Sigmoid colon (tissue), 7 donors: ENCODE measurements around the gene PPP1R16B. TPM values are rescaled to one million over a fixed set of nuclear protein-coding genes. Genes with fewer than 3 reads are reported as not detected.

Experiments
- DNase-seq: peaks from one replicate; pipeline ENCODE4 v3.0.0-alpha.2; 2019
- H3K27ac ChIP-seq, 4 donors: fragments of 200-600 bp; sonication (generic); one replicate each; pipeline ENCODE4 v1.5.1; 2016 to 2019; ENCODE audit warnings: mild to moderate bottlenecking in 1 of 4
- H3K27me3 ChIP-seq, 3 donors: fragments of 200-600 bp; sonication (generic); one replicate each; pipeline ENCODE4 v1.5.1; 2019; ENCODE audit warnings: mild to moderate bottlenecking in 1 of 3
- H3K36me3 ChIP-seq, 4 donors: fragments of 200-600 bp; sonication (generic); one replicate each; pipeline ENCODE4 v1.5.1; 2016 to 2019
- H3K4me1 ChIP-seq, 4 donors: fragments of 200-600 bp; sonication (generic); one replicate each; pipeline ENCODE4 v1.5.1; 2017 to 2019
- H3K4me3 ChIP-seq, 4 donors: fragments of 200-600 bp; sonication (generic); one replicate each; pipeline ENCODE4 v1.5.1; 2017 to 2019; ENCODE audit warnings: mild to moderate bottlenecking in 2 of 4, moderate library complexity in 1 of 4
- H3K9me3 ChIP-seq, 4 donors: fragments of 200-600 bp in 3 of 4; sonication (generic) in 3 of 4; one replicate each; pipeline versions ENCODE4 v1.5.1 to v1.6.1; 2013 to 2019
- EP300 ChIP-seq, 4 donors: sonication (generic); formaldehyde crosslinking; IDR thresholded peaks; one replicate each; pipeline ENCODE4 v1.6.1; 2017; ENCODE audit warnings: antibody characterized with exemption in 4 of 4
- POLR2A ChIP-seq, 2 donors: fragments of 450-650 bp; IDR thresholded peaks; one replicate each; pipeline ENCODE4 v1.6.1; 2016; ENCODE audit warnings: antibody characterized with exemption in 2 of 2, mild to moderate bottlenecking in 2 of 2, moderate library complexity in 2 of 2
- POLR2AphosphoS5 ChIP-seq, 4 donors: sonication (generic); formaldehyde crosslinking; IDR thresholded peaks; one replicate each; pipeline ENCODE4 v1.6.1; 2017; ENCODE audit warnings: antibody characterized with exemption in 4 of 4
- WGBS, 2 donors: extraction: QIAGEN DNeasy Blood & Tissue Kit; methylation state at CpG; one replicate each; pipeline ENCODE4 v1.1.7; 2013; 5-methylcytosine and 5-hydroxymethylcytosine counted together
- intact Hi-C: fragments of 100-400 bp; cut with DNase I; formaldehyde crosslinking; loops from one replicate; pipeline ENCODE4 v1.15.1; 2023
- polyA plus RNA-seq, 3 donors: library from polyadenylated mRNA; stranded (reverse); fragments of 200-250 nt; gene quantifications; one replicate each; pipeline ENCODE4 v1.2.3, GENCODE V29; 2013
- total RNA-seq, 4 donors: library from RNA; depleted of rRNA; stranded (reverse); fragments of >200 nt; gene quantifications; one replicate each; pipeline ENCODE4 v1.1.0, GENCODE V29; 2016
- TF ChIP-seq, protein P1 (sequence below), 4 experiments: fragments of 450-650 bp in 3 of 4; fragments of 200-600 bp in 1 of 4; IDR thresholded peaks; one replicate each; pipeline ENCODE4 v1.5.1; 2016 to 2019; ENCODE audit warnings: antibody characterized with exemption in 4 of 4, mild to moderate bottlenecking in 3 of 4, moderate library complexity in 2 of 4
- donor health status: healthy with polysubstance abuse.
- donor health status: Bipolar disorder and iron deficiency.
- donor health status: healthy.

Gene PPP1R16B
- total and polyA plus RNA-seq, 7 donors = 0.92 to 21.7 (median 3.6) TPM

- Histone ChIP-seq H3K9me3 (no peaks in the 10 kb centered on the region), H3K27me3 (no peaks in the 10 kb centered on the region), H3K4me1 (no peaks in the 10 kb centered on the region), H3K36me3 (peaks cover 40 to 100% (median 46%) of the 10 kb centered on the region in 4 donors), H3K4me3 (no peak overlapping the region), H3K27ac (no peak overlapping the region)
- intact Hi-C loops = no loop called here
- no peak for TF ChIP-seq POLR2A (IDR thresholded peaks at IDR 0.05)
- 95 to 96% methylated on average over 13 of the region's 13 CpGs for WGBS, 2 donors
- no peak for DNase-seq
These were observed 35.9 kb upstream of the PPP1R16B start for GRCh38 chr20:38769376-38770295.

DNA sequence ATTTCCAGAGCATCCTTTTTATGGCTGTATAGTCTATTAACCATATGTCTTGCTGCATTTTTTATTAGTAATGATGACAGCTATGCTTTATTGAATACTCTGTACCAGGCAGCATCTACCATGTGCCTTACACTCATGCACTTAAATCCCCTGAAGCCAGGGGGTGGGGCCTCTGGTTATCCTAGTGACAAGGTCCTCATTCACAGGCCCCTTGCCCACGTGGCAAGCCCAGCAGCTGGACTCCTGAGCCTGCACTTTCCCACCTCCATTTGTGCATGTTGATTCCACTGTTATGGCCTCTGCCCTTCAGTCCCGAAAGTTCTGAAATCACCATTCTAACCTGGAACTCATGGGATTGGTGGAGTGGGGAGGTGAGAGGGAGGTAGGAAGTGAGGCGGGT is 35.0 kb upstream of the PPP1R16B start:
- DNase-seq = no peak
- Histone ChIP-seq H3K9me3 (no peaks in the 10 kb centered on the region), H3K27ac (no peak overlapping the region), H3K4me3 (no peak overlapping the region), H3K36me3 (peaks cover 40 to 100% (median 46%) of the 10 kb centered on the region in 4 donors), H3K27me3 (no peaks in the 10 kb centered on the region), H3K4me1 (no peaks in the 10 kb centered on the region)
- intact Hi-C loops = no loop called here
- 90 to 94% methylated on average over 3 of the region's 3 CpGs for WGBS, 2 donors
- TF ChIP-seq POLR2AphosphoS5 (IDR thresholded peaks at IDR 0.05) (no peak), POLR2A (IDR thresholded peaks at IDR 0.05) (no peak), EP300 (IDR thresholded peaks at IDR 0.05) (no peak)
- TF ChIP-seq, protein P1, sequence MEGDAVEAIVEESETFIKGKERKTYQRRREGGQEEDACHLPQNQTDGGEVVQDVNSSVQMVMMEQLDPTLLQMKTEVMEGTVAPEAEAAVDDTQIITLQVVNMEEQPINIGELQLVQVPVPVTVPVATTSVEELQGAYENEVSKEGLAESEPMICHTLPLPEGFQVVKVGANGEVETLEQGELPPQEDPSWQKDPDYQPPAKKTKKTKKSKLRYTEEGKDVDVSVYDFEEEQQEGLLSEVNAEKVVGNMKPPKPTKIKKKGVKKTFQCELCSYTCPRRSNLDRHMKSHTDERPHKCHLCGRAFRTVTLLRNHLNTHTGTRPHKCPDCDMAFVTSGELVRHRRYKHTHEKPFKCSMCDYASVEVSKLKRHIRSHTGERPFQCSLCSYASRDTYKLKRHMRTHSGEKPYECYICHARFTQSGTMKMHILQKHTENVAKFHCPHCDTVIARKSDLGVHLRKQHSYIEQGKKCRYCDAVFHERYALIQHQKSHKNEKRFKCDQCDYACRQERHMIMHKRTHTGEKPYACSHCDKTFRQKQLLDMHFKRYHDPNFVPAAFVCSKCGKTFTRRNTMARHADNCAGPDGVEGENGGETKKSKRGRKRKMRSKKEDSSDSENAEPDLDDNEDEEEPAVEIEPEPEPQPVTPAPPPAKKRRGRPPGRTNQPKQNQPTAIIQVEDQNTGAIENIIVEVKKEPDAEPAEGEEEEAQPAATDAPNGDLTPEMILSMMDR (IDR thresholded peaks at IDR 0.05) = no peak

- intact Hi-C loops = no loop called here
- no peak for DNase-seq
- Histone ChIP-seq H3K4me3 (no peak overlapping the region), H3K27ac (no peak overlapping the region), H3K27me3 (no peaks in the 10 kb centered on the region), H3K9me3 (no peaks in the 10 kb centered on the region), H3K36me3 (peaks cover 40 to 96% (median 44%) of the 10 kb centered on the region in 4 donors), H3K4me1 (no peaks in the 10 kb centered on the region)
- TF ChIP-seq POLR2AphosphoS5 (IDR thresholded peaks at IDR 0.05) (no peak), POLR2A (IDR thresholded peaks at IDR 0.05) (no peak)
- WGBS, 2 donors = 94% methylated on average over 7 of the region's 7 CpGs
These were observed 34.5 kb upstream of the PPP1R16B start for GRCh38 chr20:38770970-38771369.

GRCh38 chr20:38771621-38772020 is 33.9 kb upstream of the PPP1R16B start:
- 81 to 97% methylated on average over 7 of the region's 7 CpGs for WGBS, 2 donors
- Histone ChIP-seq H3K36me3 (peaks cover 40 to 89% (median 44%) of the 10 kb centered on the region in 4 donors), H3K27me3 (no peaks in the 10 kb centered on the region), H3K4me3 (no peak overlapping the region), H3K9me3 (no peaks in the 10 kb centered on the region), H3K4me1 (no peaks in the 10 kb centered on the region), H3K27ac (no peak overlapping the region)
- intact Hi-C loops = no loop called here
- TF ChIP-seq POLR2AphosphoS5 (IDR thresholded peaks at IDR 0.05) = no peak
- TF ChIP-seq, protein P1 (IDR thresholded peaks at IDR 0.05) = no peak
- TF ChIP-seq POLR2A (IDR thresholded peaks at IDR 0.05) = no peak
- TF ChIP-seq EP300 (IDR thresholded peaks at IDR 0.05) = no peak
- DNase-seq = no peak

DNA sequence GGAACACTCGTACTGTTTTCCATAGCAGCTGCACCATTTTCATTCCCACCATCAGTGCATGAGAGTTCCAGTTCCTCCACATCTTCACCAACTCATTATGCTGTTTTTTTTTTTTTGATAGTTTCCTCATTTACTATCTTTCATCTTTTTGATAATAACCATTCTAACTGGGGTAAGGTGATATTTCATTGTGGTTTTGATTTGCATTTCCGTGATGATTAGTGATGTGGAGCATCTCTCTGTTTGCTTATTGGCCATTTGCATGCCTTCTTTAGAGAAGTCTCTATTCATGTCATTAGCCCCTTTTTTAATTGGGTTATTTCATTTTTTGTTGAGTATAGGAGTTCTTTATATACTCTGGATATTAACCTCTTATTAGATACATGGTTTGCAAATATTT is 31.3 kb upstream of the PPP1R16B start:
- no peak overlapping the region for H3K27ac ChIP-seq
- TF ChIP-seq POLR2A (IDR thresholded peaks at IDR 0.05) = no peak
- TF ChIP-seq EP300 (IDR thresholded peaks at IDR 0.05) = no peak
- TF ChIP-seq POLR2AphosphoS5 (IDR thresholded peaks at IDR 0.05) = no peak
- TF ChIP-seq, protein P1 (IDR thresholded peaks at IDR 0.05) = no peak
- DNase-seq = no peak
- no peaks in the 10 kb centered on the region for H3K4me1 ChIP-seq
- H3K4me3 ChIP-seq = no peak overlapping the region
- peaks cover 26 to 64% (median 31%) of the 10 kb centered on the region in 4 donors for H3K36me3 ChIP-seq
- 93 to 95% methylated on average over 2 of the region's 2 CpGs for WGBS, 2 donors
- H3K9me3 ChIP-seq = no peaks in the 10 kb centered on the region
- intact Hi-C loops = no loop called here
- no peaks in the 10 kb centered on the region for H3K27me3 ChIP-seq
